Measurements from ENCODE around the gene SYNM.

- TF ChIP-seq OSR1 (CRISPR knock-in tag; IDR thresholded peaks at IDR 0.05) (no peak), ZFP3 (CRISPR knock-in tag; IDR thresholded peaks at IDR 0.05) (no peak), ZNF70 (CRISPR knock-in tag; IDR thresholded peaks at IDR 0.05) (no peak), BACH2 (CRISPR knock-in tag; IDR thresholded peaks at IDR 0.05; ENCODE audit: borderline replicate concordance) (no peak)
These were observed 76.7 kb downstream of the SYNM start for GRCh38 chr15:99181545-99181971.

Data from SK-N-SH treated with all-trans-retinoic acid at 6 μM for 48 hours (cell line).